Measurements from ENCODE around the gene RAD51B. TPM values are rescaled to one million over a fixed set of nuclear protein-coding genes. Genes with fewer than 3 reads are reported as not detected.
A peak's percentile ranks its signal among the peaks of the same experiment; 100 is the strongest.
"Not testable (repeated sequence)": the region's sequence is repeated elsewhere in the genome, so short reads cannot be mapped to it uniquely, and the experiment has no call there.

The RAD51B gene
- polyA plus RNA-seq, 1 experiment = 6.6 TPM

DNA sequence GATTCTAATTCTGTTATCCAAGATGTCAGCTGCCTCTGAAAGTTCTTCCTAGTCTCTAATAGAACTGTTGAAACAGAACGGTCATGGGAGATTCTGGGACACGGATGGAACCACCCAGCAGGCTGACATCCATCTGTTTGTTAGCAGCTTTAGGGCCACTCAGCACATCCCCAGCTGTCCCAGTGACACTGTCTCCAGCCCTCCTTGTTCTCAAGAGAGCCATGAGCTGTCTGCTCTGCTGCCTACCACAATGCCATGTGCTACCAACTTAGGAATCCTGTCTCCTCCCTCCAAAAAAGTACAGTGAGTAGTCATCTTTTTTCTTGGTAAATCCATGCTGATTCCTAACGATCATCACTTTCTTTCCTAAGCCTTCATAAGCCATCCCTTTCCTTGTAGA lies 842.8 kb downstream of the RAD51B start:
- no peaks in the 10 kb centered on the region for H3K9me3 ChIP-seq (ENCODE audit: control insufficient read depth, insufficient read depth, low read length)
- ChIA-PET POLR2A (no interaction called here), CTCF (no interaction called here)
- no peak overlapping the region for H3K27ac ChIP-seq (ENCODE audit: low read depth, low read length)
- H3K27me3 ChIP-seq (ENCODE audit: control insufficient read depth, insufficient read depth, low read length) = no peaks in the 10 kb centered on the region
- no peak for DNase-seq (ENCODE audit: low read depth, low spot score)
- TF ChIP-seq, protein P1, sequence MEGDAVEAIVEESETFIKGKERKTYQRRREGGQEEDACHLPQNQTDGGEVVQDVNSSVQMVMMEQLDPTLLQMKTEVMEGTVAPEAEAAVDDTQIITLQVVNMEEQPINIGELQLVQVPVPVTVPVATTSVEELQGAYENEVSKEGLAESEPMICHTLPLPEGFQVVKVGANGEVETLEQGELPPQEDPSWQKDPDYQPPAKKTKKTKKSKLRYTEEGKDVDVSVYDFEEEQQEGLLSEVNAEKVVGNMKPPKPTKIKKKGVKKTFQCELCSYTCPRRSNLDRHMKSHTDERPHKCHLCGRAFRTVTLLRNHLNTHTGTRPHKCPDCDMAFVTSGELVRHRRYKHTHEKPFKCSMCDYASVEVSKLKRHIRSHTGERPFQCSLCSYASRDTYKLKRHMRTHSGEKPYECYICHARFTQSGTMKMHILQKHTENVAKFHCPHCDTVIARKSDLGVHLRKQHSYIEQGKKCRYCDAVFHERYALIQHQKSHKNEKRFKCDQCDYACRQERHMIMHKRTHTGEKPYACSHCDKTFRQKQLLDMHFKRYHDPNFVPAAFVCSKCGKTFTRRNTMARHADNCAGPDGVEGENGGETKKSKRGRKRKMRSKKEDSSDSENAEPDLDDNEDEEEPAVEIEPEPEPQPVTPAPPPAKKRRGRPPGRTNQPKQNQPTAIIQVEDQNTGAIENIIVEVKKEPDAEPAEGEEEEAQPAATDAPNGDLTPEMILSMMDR (IDR thresholded peaks at IDR 0.05; ENCODE audit: low read depth, low read length) = no peak
- no peak overlapping the region for H3K4me3 ChIP-seq (ENCODE audit: low read depth, low read length)

DNA sequence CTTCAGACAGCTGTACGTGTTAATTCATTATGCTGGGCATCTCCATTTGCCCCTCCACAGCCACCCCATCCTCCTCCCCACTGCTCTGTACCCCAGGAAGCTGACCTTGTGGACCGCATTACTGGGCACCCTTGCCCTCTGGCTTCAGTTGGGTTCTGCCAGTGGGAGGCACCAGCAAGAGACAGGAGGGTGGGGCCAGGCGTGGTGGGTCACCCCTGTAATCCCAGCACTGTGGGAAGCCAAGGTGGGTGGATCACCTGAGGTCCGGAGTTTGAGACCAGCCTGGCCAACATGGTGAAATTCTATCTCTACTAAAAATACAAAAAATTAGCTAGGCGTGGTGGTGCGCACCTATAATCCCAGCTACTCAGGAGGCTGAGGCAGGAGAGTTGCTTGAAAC lies 843.2 kb downstream of the RAD51B start:
- H3K27ac ChIP-seq (ENCODE audit: low read depth, low read length); POLR2A ChIA-PET; H3K27me3 ChIP-seq (ENCODE audit: control insufficient read depth, insufficient read depth, low read length); H3K9me3 ChIP-seq (ENCODE audit: control insufficient read depth, insufficient read depth, low read length); CTCF ChIA-PET; DNase-seq (ENCODE audit: low read depth, low spot score); H3K4me3 ChIP-seq (ENCODE audit: low read depth, low read length): not testable (repeated sequence)

DNA sequence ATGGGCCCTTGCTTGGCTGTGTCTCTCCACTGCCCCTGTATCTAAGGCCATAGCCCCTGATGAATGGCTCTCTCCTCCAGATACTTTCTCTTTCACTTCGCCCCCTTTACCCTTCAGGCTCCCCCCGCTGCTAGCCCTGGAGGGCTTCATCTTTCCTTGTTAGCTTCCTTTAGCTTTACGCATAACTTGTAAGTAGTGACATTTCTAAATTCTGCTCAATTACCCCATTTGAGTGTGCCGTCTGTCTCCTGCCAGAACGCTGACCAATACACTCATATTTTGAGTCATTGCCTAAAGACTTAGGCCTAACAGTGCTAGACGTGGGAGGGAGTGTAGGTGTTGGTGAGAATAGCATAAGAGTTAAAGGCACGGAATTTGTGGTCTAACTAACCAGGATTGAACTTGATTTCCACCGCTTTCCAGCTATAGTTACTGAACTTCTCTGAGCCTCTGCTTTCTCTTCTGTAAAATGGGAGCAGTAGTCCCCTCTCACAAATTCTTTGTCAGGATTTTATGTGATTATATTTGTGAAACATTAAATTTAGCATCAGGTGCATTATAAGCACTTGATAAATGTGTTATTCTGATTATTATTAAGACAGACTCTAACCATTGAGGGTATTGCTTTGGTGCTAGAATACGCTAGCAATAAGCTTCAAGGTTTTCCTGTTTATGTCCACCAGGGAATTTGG lies 844.0 kb downstream of the RAD51B start:
- H3K27me3 ChIP-seq (ENCODE audit: control insufficient read depth, insufficient read depth, low read length) = no peaks in the 10 kb centered on the region
- H3K9me3 ChIP-seq (ENCODE audit: control insufficient read depth, insufficient read depth, low read length) = no peaks in the 10 kb centered on the region
- H3K27ac ChIP-seq (ENCODE audit: low read depth, low read length) = peak overlapping the region; percentile 42
- no peak overlapping the region for H3K4me3 ChIP-seq (ENCODE audit: low read depth, low read length)
- ChIA-PET POLR2A (no interaction called here), CTCF (no interaction called here)
- no peak for DNase-seq (ENCODE audit: low read depth, low spot score)
- TF ChIP-seq, protein P1 (IDR thresholded peaks at IDR 0.05; ENCODE audit: low read depth, low read length) = no peak

DNA sequence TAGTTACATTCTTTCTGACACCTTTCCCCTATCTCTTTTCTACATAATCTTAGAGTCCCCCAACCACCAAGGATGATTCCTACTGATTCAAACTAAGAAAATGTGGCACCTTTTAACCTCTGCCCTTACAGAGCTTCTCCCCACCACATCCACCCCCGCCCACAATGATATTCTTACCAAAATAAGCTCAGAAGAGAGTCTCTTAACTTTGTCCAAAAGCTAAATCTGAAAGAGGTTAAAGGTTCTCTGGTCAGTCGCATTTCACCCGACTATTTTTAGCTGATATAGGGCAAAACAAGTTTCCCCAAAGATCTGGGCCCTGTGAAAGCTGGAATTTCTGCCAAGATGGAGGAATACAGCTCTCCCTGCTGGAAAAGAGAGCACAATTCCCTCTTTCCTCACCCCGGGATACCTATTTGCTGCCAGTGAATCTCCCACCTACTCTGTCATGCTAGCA lies 844.7 kb downstream of the RAD51B start:
- TF ChIP-seq, protein P1 (IDR thresholded peaks at IDR 0.05; ENCODE audit: low read depth, low read length) = no peak
- Histone ChIP-seq H3K27me3 (ENCODE audit: control insufficient read depth, insufficient read depth, low read length) (no peaks in the 10 kb centered on the region), H3K9me3 (ENCODE audit: control insufficient read depth, insufficient read depth, low read length) (no peaks in the 10 kb centered on the region), H3K27ac (ENCODE audit: low read depth, low read length) (no peak overlapping the region), H3K4me3 (ENCODE audit: low read depth, low read length) (no peak overlapping the region)
- no peak for DNase-seq (ENCODE audit: low read depth, low spot score)
- CTCF ChIA-PET = no interaction called here
- POLR2A ChIA-PET = interaction anchor here (0.7 kb wide), 1 partner anchor 32 kb away, joined by 3 read pairs; no protein-coding TSS in a partner anchor

DNA sequence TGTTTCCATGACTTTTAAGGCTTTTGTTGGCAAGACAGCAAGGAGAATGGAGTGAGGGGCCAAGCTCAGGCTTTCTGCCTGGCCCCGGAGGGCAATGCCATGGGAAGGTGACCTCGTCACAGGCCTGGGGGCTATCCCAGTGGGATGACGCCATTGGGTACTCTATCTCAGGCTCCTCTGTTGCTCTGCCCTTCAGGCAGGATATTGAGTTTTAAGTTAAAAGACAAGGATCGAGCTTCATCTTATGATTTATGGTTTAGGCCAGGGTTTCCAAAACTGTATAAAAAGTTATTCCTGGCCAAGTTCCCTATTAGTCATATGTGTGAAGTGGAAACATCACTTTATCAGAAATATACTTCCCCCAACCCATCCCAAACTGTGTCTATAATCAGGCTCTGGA lies 845.6 kb downstream of the RAD51B start:
- TF ChIP-seq, protein P1 (IDR thresholded peaks at IDR 0.05; ENCODE audit: low read depth, low read length) = no peak
- no peak overlapping the region for H3K27ac ChIP-seq (ENCODE audit: low read depth, low read length)
- ChIA-PET CTCF (interaction anchor here (0.5 kb wide), 1 partner anchor 889 kb away, joined by 3 read pairs; no protein-coding TSS in a partner anchor), POLR2A (interaction anchor here (1.0 to 1.5 kb wide), 2 partner anchors 124 to 128 kb away, joined by 3 to 4 read pairs; partner anchors contain the start of gene ZFP36L1)
- H3K27me3 ChIP-seq (ENCODE audit: control insufficient read depth, insufficient read depth, low read length) = no peaks in the 10 kb centered on the region
- H3K4me3 ChIP-seq (ENCODE audit: low read depth, low read length) = no peak overlapping the region
- H3K9me3 ChIP-seq (ENCODE audit: control insufficient read depth, insufficient read depth, low read length) = no peaks in the 10 kb centered on the region
- DNase-seq (ENCODE audit: low read depth, low spot score) = no peak

Data from AG04450 (cell line).